GDM1 (cell line): Measurements from ENCODE around the gene PAM.

Source experiments
- DNase-seq: peaks from one replicate; lab custom pipeline; 2025; lab: John Stamatoyannopoulos, UW

PAM gene

DNA sequence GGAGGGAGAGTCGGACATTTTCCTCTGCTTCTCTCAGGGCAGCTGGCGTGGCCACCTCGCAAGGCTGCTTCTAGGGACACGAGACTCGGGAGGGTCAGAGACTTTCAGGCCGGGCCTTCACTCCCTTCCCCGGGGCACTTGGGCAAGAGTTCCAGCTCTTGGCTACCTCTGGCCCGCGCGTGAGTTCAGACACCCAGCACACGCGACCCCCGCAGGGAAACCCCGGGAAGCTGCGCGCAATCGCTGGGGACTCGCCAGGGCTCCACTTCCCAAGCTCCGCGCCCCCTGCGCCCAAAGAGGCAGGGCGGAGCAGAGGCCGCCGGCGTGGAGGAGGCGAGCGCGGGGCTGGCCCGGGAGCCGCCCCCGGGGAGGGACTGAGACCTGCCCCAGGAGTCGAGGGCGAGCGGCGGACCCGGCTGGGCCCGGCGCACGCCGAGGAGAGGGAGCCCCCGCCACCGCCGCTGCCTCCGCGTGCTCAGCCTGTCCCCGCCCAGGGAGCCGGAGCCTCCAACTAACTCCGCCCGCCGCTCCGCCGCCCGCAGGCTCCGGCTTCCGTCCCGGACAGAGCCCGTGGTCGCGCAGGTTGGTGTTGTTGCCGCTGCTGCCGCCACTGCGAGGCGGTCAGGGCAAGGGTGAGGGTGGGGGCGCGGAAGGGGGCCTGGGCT lies at the start of gene PAM:
PAM (plus strand) TSS at position 539 of the 665 bp plus-strand sequence. CDS start 110,891 bp downstream, outside the sequence.
- peak; percentile 82 for DNase-seq

DNA sequence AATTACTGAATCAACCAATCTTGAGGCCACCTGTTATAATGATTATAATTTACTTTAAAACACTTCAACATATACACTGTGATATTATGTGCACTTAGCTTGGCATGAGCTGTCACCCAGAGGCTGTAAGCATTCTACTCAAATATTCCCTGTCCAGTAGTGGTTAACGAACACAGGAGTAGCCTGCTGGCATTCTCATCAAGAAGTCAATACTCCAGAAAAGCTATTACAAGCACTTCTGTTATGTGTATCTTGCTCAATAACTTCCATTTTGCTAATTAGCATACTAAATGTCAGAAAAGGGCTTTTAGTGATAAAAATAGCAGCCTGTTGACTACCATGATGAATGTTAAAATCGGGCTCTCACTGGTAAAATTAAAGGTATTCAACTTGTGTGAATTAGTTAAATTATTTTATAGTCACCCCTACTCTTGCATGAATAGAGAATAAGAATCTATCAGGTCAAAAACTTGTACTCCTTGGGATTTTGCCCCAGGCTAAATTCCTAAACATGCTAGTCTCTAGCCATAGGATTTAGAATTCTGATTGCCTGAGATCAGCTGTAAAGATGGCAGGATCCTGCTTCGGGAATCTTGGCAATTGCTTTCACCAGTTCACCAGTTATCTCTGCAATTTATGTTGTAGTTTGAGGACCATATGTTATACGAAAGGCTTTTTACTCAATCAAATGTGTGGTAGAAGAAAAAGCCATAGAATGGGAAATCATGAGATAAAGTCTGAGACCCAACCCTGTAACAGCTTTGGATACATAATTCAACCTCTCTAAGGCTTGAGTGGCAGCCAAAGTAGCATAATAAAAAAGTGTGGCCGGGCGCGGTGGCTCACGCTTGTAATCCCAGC lies 43.4 kb upstream of the PAM start:
- no peak for DNase-seq

DNA sequence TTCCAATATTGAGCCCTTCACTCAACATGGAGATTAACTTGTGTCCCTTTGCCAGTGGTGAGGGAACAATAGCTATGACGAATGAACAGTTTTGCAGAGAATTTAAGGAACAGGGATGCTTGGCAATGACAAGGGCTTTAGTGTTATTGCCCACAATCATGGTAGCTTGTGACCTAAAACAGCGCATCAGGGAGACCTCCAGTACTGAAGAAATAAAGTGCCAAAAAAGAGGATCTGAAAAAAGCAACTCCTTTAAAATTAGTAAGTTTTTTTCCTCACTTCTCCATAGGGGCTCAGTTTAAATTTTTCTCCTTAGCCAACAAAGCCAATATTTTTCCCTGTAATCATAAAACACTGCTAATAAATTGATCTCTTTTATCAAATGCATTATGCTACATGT lies 41.8 kb upstream of the PAM start:
- DNase-seq = no peak

DNA sequence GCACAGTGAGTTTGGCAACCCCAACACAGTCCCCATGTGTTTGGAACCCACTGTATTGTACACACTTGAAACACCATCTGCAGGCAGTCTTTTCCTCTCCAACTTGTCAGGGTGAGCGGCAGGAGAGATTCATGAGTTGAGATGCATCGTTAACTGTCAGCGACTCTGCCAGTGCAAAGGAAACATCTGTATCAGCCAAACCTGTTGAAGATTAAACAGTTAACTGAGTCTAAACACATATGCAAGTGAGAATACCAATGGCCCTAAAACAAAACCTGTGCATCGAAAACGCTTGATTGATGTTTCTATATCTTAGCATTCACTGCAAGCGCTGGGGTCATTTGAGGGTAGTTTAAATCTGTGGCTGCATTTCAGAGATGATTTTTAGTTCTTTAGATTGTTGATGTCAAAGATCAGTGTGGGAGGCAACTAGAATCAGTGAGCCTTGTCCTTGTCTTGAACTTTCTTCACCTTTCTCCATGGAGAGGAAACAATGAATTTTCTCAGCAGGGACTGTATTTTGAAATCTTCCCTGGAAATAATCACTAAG lies 41.3 kb upstream of the PAM start:
- DNase-seq = no peak

DNA sequence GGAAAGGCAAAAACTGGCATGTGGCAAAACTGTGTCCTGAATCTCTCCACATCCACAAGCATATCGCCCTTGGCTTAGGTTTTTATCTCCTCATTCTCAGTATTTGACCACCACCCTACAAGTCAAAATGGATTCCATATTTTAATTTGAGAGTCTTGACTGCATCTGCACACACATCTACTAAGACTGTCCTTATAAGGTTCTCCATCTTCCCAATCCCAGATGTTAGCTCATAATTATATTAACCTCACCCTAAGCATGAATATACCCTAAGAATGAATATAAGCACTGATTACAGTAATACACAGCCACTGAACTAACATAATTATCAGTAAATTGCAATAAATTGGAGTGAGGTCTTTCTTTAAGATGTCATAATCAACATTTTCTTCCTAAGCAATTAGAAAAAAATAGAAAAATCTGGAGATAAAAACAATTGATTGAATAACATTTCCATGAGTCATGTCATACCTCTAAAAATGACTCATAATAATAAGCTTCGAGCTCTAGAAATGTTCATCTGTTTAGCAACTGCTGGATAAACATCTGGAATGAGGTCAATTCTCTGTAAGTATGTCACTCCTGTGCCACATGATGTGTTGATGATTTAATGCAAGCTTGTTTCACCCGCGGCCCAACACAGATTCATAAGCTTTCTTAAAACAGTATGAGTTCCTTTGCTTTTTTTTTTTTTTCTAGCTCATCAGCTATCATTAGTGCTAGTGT lies 39.9 kb upstream of the PAM start:
- DNase-seq = no peak

DNA sequence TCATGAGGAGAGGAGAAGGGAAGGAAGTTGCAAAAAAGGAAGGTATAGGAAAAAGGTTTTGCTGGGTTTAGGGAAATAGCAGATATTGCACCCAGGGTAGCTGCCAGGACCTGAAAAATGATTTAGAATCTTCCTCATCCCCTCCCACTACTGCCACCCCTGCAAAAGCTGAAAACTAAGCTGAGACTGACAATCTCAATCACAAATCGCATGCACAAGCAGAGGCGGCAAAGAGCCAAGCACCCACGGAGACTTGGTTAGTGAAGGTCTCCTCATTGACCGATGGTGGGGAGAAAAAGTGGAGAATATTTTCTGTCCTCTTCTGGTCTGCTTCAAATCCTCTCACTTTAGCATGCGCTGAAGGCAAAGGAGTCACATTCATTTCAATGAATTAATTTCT lies 39.1 kb upstream of the PAM start:
- no peak for DNase-seq

DNA sequence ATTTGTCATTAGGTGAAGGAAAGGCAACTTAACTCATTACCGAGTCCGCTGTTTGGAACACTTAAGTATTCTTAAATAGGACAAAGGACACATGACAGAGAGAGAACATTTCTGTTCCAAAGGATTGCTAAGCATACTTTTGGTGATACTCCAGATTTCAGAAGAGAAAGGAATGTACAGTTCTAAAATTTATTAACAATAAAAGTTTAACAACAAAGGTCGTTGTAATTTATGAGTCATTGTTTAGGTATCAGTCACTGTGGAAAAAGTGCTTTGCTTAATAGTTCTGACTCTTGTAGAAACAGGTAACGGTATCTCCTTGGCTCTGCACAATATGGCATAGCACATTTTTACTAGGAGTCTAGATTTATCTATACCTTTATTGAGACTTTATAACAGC lies 36.3 kb upstream of the PAM start:
- DNase-seq = no peak

DNA sequence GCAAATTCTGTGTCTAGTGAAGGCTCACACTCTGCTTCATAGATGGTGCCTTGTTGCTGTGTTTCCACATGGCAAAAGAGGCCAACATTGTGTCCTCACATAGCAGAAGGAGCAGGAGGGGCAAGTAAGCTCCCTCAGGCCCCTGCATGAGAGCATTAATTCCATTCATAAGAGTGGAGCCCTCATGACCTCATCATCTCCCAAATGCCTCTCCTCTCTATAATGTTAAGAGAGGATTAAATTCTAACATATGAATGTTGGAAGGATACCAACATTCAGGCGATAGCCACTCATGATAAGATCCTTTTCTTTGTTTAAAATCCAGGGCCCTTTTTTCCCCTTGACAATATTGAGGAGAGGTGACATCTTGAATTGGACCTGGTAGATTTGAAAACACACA lies 35.2 kb upstream of the PAM start:
- no peak for DNase-seq

DNA sequence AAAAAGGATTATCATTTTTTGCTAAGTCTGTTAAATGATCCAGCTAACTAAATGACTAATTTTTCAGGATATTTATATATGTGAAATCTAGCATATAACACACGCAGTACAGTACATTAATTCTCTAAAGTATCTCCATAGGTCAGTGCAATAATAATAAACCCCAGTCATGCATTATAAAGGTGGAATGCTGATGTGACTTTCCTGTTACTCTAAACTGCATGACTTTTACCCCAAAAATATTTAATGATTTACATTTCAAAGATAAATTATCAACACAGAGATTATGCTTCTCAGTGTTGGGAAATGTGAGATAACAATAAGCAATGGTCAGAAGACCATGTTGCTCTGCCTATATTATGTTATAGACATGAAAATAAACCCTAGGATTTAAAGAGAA lies 34.1 kb upstream of the PAM start:
- no peak for DNase-seq

DNA sequence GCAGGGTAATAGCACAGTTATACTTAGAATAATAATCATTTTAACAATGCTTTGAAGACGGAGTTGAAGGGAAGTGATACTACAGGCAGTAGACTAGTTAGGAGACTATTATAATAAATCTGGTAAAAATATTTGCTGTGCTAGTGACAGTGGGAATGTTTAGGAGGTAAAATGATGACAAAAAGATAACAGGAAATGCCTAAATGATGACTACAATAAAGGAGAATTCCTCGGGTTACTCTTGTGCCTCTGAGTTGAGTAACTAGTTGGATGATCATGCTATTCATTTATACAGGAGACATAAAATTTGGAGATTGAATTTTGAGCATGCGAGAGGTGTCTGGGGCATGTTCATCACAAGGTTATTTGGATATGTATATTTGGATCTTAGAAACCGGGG lies 32.2 kb upstream of the PAM start:
- DNase-seq = no peak

DNA sequence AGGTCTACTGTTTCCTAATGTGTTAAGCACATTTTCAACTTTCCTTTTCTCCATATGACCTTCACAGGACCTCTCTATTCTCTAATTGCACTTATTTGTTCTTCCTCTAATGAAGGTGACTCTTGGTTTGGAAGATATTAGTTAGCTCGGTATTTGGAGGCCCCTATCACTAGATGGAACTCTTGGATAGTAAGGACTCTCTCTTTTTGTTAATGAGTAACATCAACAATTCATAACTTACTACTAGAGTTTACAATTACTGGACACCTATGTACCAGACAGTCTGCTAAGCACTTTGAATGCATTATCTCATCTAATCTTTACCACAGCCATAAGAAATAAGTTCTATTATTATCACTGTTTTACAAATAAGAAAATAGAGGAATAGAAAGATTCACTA lies 23.4 kb upstream of the PAM start:
- DNase-seq = no peak

DNA sequence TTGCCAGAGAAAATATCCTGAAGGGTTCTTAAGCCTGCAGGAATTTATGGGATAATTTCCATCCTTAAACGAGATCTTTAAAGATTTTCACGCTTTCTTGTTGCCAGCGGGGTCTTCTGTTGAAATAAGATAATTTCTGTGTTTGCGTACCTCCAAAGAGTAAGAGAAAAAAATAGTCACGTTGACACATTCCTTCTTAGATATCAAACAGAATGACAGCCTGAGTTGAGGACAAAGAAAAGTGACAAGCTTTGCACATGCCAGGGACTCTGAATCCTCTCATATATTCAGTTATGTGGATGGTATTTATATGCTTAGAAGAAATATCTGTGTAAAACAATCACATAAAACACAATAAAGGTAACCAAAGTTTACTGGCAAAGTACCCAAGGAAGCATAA lies 21.6 kb upstream of the PAM start:
- no peak for DNase-seq

DNA sequence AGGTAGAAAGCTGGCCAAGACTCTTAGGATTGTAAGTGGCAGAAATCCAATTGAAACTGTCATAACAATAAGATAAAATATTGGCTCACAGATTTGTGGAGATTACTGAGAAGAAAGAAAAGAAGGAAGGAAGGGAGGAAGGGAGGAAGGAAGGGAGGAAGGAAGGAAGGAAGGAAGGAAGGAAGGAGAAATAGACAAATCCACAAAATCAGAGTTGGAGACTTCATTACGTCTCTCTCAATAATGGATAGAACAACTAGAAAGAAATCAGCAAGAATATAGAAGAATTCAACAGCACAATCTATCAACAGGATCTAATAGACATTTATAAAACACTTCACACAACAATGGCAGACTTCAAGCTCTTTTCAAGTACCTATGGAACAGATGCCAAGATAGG lies 17.9 kb upstream of the PAM start:
- no peak for DNase-seq

DNA sequence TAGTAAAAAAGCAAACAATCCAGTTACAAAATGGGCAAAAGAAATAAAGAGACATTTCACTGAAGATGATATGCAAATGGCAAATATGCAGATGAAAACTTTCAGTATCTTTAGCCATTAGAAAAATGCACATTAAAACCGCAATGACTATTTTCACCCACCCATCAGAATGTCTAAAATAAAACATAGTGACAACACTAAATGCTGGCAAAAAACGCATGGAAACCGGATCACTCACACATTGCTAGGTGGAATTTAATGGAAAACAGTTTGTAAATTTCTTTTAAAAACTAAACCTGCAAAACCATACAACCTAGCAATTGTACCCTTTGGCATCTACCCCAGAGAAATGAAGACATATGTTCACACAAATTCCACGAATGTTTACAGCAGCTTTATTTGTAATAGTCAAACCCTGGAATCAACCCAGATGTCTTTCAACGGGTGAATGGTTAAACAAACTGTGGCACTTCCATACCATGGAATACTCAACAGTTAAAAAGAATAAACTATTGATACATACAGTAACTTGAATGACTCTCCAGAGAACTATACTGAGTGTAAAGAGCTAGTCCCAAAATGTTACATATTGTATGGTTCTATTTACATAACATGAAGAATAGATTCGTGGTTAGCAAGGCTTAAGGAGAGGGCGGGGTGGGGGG lies 17.2 kb upstream of the PAM start:
- no peak for DNase-seq

DNA sequence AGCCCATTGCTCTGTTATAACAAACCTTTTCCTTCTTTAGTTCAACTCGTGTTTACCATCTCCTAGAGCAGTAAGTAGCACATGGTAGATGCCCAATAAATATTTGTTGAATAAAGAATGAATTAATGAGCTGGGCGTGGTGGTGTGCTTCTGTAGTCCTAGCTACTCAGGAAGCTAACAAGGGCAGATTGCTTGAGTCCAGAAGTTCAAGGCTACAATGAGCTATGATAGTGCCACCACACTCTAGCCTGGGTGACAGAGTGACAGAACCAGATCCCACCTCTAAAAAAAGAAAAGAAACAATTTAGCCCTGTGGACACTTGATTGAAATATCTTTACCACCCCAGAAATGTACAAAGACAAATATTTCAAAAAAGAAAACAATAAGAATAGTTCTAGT lies 14.6 kb upstream of the PAM start:
- no peak for DNase-seq

DNA sequence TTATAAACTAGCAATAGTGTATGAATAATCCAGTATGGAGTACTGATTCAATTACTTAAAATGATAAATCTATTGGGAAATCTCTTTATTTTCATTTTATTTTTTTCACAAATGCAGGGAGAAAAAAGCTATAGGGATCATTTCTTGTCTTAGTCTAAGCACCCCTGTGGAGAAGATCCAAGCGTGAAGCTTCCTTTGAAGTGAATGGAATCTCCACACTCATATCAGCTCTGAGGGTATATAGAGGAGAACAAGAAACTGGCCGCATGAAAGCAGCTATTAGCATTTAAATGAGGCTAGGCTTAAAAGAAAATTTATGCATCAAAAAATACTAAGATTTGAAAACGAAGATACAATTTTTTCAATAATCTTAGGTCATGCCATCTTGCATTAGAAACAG lies 12.9 kb upstream of the PAM start:
- DNase-seq = no peak

DNA sequence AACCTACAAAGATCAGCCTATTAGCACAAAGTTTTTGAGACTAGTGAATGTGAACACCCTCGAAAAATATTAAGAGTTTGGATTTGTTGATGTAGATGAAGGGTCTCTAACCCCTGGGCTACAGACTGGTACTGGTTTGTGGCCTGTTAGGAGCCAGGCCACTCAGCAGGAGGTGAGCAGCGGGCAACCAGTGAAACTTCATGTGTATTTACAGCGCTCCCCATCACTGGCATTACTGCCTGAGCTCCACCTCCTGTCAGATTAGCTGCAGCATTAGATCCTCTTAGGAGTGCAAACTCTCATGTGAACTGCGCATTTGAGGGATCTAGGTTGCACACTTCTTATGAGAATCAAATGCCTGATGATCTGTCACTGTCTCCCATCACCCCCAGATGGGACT lies 11.2 kb upstream of the PAM start:
- no peak for DNase-seq

DNA sequence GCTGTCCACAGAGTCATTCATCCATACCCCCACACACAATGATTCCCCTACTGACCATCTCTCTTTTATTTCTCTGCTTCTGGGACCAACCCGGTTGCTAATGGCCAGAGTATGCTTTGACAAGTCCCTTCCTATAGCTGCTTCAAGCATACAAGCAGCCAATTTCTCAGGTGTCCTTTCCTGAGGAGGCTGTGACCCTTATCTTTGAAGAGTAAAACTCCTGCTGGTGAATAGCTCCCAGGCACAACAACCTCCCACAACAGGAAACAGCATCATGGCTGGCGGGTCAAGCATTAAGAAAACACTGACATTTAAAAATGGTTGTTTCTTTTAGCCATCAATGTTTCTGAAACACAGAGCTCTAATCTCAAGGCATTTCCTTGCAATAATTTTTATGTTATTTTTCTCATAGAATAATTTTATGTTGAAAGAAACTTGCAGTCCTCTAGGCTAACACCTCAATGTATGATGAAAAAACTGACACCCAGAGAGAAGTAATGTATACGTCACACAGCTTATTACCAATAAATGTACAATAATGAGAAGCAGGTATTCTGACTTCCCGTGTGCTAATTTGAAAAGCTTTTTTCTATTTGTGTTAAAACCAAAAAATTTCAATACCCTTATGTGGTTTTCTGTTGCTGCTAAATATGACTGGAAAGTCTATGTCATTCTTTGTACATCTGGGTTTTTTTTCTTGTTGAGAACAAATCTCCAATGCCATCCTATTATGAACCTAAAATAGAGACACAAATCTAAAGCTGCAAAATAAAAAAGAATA lies 7.5 kb upstream of the PAM start:
- no peak for DNase-seq

DNA sequence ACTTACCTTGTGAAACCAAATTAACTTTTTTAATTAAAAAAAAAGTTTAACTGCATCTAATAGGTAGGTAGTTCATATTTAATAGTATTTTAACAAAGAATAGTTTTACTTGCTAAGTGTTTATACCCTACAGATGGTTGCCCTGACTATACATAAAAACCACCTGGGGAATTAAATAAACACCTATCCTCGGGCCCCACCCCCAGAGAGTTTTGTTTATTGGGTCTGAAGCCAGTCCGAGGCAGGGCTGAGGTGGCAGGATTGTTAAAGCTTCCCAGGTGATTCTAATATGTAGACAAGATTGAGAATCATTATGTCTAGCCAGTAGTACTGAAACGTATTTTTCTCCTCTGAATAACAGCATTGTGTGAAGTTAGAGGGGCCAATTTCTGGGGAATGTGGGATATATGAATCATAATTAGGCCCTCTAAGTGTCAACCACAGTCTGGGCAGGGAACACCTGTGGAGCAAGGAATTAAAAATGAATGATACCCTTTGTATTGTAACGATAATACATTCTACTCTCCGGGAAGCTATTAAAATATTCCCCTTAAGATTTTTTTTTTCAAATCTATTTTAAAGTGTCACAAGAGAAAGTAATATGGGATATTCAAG lies 5.6 kb upstream of the PAM start:
- no peak for DNase-seq

DNA sequence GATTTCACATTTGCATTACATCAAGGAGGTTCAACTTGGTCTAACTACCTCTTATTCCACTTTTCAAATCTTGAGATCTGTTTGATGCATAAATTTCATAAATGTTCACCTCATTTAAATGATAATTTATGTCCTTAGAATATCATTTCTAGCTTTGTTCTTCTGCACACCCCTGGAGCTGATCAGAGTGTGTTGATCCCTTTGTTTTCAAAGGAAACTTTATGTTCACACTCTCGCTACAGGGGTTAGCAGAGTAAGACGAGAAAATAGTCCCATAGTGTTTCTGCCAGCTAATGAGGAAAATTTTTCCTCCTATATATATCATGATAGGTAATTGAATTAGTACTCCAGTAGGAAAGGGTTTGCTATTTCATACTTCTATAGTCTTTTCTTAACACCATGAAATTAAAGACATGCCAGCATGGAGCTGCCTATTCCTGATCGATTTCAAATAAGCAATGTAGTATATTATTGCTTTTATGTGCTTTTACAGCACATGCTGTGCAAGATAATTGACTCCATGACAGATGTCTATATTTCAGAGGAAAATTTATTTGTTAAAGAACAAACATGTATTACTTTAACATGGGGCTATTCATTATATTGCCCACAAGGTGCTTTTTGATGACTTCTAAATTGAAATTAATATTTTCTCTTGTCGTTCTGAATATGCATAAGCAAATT lies 4.8 kb upstream of the PAM start:
- DNase-seq = no peak
